Keratinocyte (primary cell): ENCODE measurements around the gene ATP9B.

Experiments used
- CTCF ChIP-seq, 3 experiments: IDR thresholded peaks in 1 of 3; conservative IDR thresholded peaks in 1 of 3; optimal IDR thresholded peaks in 1 of 3; 2 replicates in 2 of 3; 3 replicates in 1 of 3; pipeline versions ENCODE3 to v1.5.1; 2011; ENCODE audit warnings: low read length in 3 of 3, mild to moderate bottlenecking in 3 of 3, moderate library complexity in 2 of 3, control low read depth in 1 of 3, inconsistent platforms in 1 of 3; ENCODE audit not compliant: insufficient read depth in 2 of 3; ENCODE audit errors: extremely low read depth in 1 of 3
- EZH2 ChIP-seq: IDR thresholded peaks from one replicate; pipeline ENCODE4 v1.6.1; 2012; ENCODE audit warnings: inconsistent platforms, mild to moderate bottlenecking, low read length, moderate library complexity

GRCh38 chr18:79420033-79420745 lies 351.0 kb downstream of the ATP9B start:
- TF ChIP-seq CTCF (optimal IDR thresholded peaks at IDR 0.05 in 1 of 3, IDR thresholded peaks at IDR 0.05 in 1 of 3, conservative IDR thresholded peaks at IDR 0.05 in 1 of 3; ENCODE audit: extremely low read depth in 1 of 3, insufficient read depth in 2 of 3, low read length in 3 of 3) = no peak
- TF ChIP-seq EZH2 = no peak
